A673 (cell line): ENCODE measurements around the gene NRXN3. TPM values are rescaled to one million over a fixed set of nuclear protein-coding genes. Genes with fewer than 3 reads are reported as not detected.

Experiments
- BruUV-seq: library from RNA; stranded (reverse); fragments of 400-500 nt; replicated peaks from 2 replicates; lab custom pipeline; 2021; lab: Mats Ljungman, UMichigan
- CTCF ChIA-PET: fragments of 300-600 bp; sonication (Branson Sonifier 250); formaldehyde crosslinking; loops from one replicate; lab custom pipeline; 2022; ENCODE audit warnings: antibody characterized with exemption; lab: Charles Lee
- POLR2A ChIA-PET: fragments of 300-600 bp; sonication (Branson Sonifier 250); formaldehyde crosslinking; loops from one replicate; lab custom pipeline; 2022; ENCODE audit warnings: antibody characterized with exemption; ENCODE audit not compliant: low non-redundant PET; lab: Charles Lee
- DNase-seq: peaks from one replicate; pipeline ENCODE4 v3.0.0-alpha.2; 2015; ENCODE audit warnings: low spot score
- H3K27ac ChIP-seq: fragments of 200-600 bp; sonication (generic); 2 replicates; pipeline ENCODE4 v1.5.1; 2016; ENCODE audit warnings: mixed run types, low read depth, mild to moderate bottlenecking, mixed read lengths, antibody characterized with exemption, low read length; ENCODE audit not compliant: poor library complexity, severe bottlenecking
- H3K27me3 ChIP-seq: fragments of 200-600 bp; sonication (generic); replicated peaks from 2 replicates; pipeline ENCODE4 v1.6.1; 2017; ENCODE audit warnings: mixed run types, low read depth, mild to moderate bottlenecking, mixed read lengths, antibody characterized with exemption, low read length; ENCODE audit not compliant: insufficient read depth, poor library complexity
- H3K36me3 ChIP-seq: fragments of 200-600 bp; sonication (generic); 2 replicates; pipeline ENCODE4 v1.6.1; 2016; ENCODE audit warnings: mixed run types, mild to moderate bottlenecking, mixed read lengths, antibody characterized with exemption, low read length; ENCODE audit not compliant: insufficient read depth, poor library complexity, severe bottlenecking
- H3K4me1 ChIP-seq: fragments of 200-600 bp; sonication (generic); 2 replicates; pipeline ENCODE4 v1.6.1; 2017; ENCODE audit warnings: mixed run types, mild to moderate bottlenecking, mixed read lengths, antibody characterized with exemption, low read length; ENCODE audit not compliant: insufficient read depth, poor library complexity, severe bottlenecking
- H3K4me3 ChIP-seq: fragments of 200-600 bp; sonication (generic); 2 replicates; pipeline ENCODE4 v1.5.1; 2016; ENCODE audit warnings: low read depth, mixed run types, mild to moderate bottlenecking, mixed read lengths, low read length; ENCODE audit not compliant: poor library complexity, severe bottlenecking
- H3K9me3 ChIP-seq: fragments of 200-600 bp; sonication (generic); 2 replicates; pipeline ENCODE4 v1.6.1; 2016; ENCODE audit warnings: mixed run types, low read depth, mild to moderate bottlenecking, mixed read lengths, antibody characterized with exemption, low read length; ENCODE audit not compliant: poor library complexity, severe bottlenecking
- CTCF ChIP-seq: fragments of 300-800, 200-600 bp; sonication (generic); conservative IDR thresholded peaks from 2 replicates; pipeline ENCODE4 v1.5.1; 2017; ENCODE audit warnings: low read depth, mild to moderate bottlenecking, antibody characterized with exemption, low read length, moderate library complexity, mixed read lengths
- EZH2 ChIP-seq: fragments of 200-600 bp; sonication (generic); IDR thresholded peaks from 2 replicates; pipeline ENCODE4 v1.6.1; 2017; ENCODE audit warnings: borderline replicate concordance, low read depth, mild to moderate bottlenecking, mixed read lengths, antibody characterized with exemption, low read length; ENCODE audit not compliant: poor library complexity, severe bottlenecking
- intact Hi-C: fragments of 100-400 bp; cut with micrococcal nuclease; formaldehyde crosslinking; loops from one replicate; pipeline ENCODE4 v1.10.0; 2022; ENCODE audit not compliant: unreplicated experiment
- total RNA-seq: library from RNA; stranded (reverse); gene quantifications from 2 replicates; pipeline ENCODE4 v1.2.3, GENCODE V29; 2021

Gene NRXN3
- total RNA-seq, 1 experiment from 2014 or later = 0.21 TPM

GRCh38 chr14:78508023-78508422 lies 337.9 kb downstream of the NRXN3 start:
- Histone ChIP-seq H3K27ac (no peak overlapping the region), H3K4me1 (no peaks in the 10 kb centered on the region), H3K4me3 (no peak overlapping the region), H3K9me3 (no peaks in the 10 kb centered on the region), H3K36me3 (no peaks in the 10 kb centered on the region), H3K27me3 (peaks cover 7% of the 10 kb centered on the region)
- no TSS peak for BruUV-seq
- no peak for TF ChIP-seq EZH2
- no peak for TF ChIP-seq CTCF
- ChIA-PET CTCF (no interaction called here), POLR2A (interaction anchor here (0.6 kb wide), 1 partner anchor 59 kb away, joined by 3 read pairs; no protein-coding TSS in a partner anchor)
- intact Hi-C loops = no loop called here
- no peak for DNase-seq

DNA sequence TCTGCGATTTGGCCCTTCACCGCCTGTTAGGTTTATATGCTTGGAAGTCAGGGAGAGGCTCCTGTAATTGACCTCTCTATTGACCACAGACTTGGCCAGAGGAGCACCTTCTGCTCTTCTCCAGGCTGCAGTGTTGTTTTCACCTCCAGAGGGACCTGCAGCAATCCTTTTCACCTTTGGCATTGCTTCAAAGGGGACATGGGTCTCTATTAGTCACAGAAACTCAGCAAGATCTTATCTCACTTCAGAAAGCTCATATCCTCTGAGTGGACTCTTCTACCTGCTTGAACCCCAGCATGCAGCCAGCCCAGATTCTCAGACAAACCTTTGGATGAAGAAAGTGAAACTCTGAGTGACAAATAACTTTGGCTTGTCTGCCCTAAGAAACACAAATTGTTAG lies 339.3 kb downstream of the NRXN3 start:
- POLR2A ChIA-PET = no interaction called here
- Histone ChIP-seq H3K36me3 (no peaks in the 10 kb centered on the region), H3K9me3 (no peaks in the 10 kb centered on the region), H3K4me1 (no peaks in the 10 kb centered on the region), H3K4me3 (no peak overlapping the region), H3K27ac (no peak overlapping the region), H3K27me3 (peaks cover 7% of the 10 kb centered on the region)
- no TSS peak for BruUV-seq
- no peak for DNase-seq
- CTCF ChIA-PET = no interaction called here
- TF ChIP-seq EZH2 = no peak
- no peak for TF ChIP-seq CTCF
- intact Hi-C loops = no loop called here

GRCh38 chr14:78512021-78512420 lies 341.8 kb downstream of the NRXN3 start:
- TF ChIP-seq EZH2 = no peak
- TF ChIP-seq CTCF = no peak
- ChIA-PET POLR2A (no interaction called here), CTCF (no interaction called here)
- H3K9me3 ChIP-seq = no peaks in the 10 kb centered on the region
- H3K4me3 ChIP-seq = no peak overlapping the region
- H3K36me3 ChIP-seq = no peaks in the 10 kb centered on the region
- H3K27ac ChIP-seq = no peak overlapping the region
- no TSS peak for BruUV-seq
- intact Hi-C loops = no loop called here
- H3K27me3 ChIP-seq = peaks cover 4% of the 10 kb centered on the region
- no peak for DNase-seq
- H3K4me1 ChIP-seq = no peaks in the 10 kb centered on the region
